NCI-H748 treated with DMSO at 0.1 percent for 48 hours (cell line): ENCODE results near the gene SP4.
A peak's percentile ranks its signal among the peaks of the same experiment; 100 is the strongest.

ENCODE experiments used
- DNase-seq: peaks from one replicate; lab custom pipeline; 2025; lab: John Stamatoyannopoulos, UW

Gene SP4

GRCh38 chr7:21443149-21443841, 15.4 kb downstream of the SP4 start:
- DNase-seq, result no peak

DNA sequence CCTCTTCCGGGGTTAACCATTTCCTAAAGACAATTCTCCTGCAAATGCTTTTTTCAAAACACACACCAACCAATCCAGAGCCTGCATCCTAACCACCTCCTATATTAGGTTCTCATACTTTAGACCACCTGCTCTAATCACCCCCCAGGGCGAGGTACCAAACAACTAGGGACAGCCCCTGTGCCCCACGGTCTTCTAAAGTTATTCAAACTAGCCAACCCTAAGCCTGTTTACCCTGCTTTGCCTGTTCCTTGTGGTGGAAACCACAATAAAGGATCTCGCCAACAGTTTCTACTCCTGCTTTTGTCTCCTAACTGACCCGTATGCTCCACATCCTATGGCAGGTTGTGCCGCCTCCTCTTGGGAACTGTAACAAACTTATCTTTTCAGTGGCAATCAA, 21.1 kb downstream of the SP4 start:
- no peak for DNase-seq

DNA sequence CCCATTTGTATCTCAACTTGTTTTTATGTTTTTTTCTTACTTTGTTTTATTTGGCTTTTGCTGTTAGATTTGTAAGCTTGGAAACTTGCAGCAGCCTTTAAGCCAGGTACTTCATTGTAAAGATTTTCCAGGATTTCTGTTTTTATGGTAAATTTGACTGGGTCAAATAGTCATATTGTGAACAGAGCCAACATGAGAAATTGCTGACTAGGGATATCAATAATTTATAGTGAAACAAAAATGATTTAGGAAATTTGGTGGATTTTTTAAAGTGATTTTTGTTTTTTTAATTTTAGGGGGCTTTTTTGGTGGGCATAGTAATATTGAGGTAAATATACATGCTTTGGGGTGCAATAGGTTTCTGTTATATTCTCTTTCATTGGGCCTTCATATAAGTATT, 22.2 kb downstream of the SP4 start:
- DNase-seq, result no peak

GRCh38 chr7:21450941-21451340, 23.1 kb downstream of the SP4 start:
- DNase-seq, result no peak

- DNase-seq, result no peak
Observed at GRCh38 chr7:21454182-21454581, 26.3 kb downstream of the SP4 start.

- DNase-seq, result no peak
Observed at GRCh38 chr7:21454906-21455305, 27.0 kb downstream of the SP4 start.

GRCh38 chr7:21461282-21461681, 33.4 kb downstream of the SP4 start:
- no peak for DNase-seq

DNA sequence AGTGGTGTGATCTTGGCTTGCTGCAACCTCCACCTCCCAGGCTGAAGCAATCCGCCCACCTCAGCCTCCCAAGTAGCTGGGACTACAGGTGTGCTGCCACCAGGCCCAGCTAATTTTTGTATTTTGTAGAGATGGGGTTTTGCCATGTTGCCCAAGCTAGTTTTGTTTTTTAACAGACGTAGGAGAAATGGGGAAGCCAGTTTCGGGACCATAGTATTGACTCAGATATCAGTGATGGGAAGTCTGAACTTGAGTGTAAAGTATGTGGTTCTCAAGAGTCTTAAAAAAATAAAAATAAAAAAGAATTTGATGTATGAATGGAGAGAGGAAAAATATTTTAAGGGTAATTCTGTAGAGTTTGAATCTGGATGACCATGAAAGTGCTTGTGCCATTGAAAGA, 34.2 kb downstream of the SP4 start:
- DNase-seq, result no peak

GRCh38 chr7:21463524-21463923, 35.6 kb downstream of the SP4 start:
- no peak for DNase-seq

DNA sequence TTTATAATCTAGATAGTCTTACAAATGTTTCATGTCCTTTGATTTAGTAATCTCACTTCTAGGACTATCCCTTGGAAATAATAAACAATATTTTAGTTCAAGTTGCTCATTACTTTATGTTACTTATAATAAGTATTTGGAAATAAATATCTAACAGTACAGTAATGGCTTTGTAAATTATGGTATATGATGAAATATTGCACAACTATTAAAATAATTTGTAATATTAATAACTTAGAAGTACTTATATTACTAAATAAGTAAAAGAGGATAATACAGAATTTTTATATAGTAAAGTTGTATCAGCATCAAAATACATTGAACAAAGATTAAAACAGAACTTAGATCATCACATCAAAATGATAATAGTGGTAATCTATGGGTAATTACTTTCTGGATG, 41.1 kb downstream of the SP4 start:
- DNase-seq, result no peak

- no peak for DNase-seq
Observed at GRCh38 chr7:21469894-21470293, 42.0 kb downstream of the SP4 start.

DNA sequence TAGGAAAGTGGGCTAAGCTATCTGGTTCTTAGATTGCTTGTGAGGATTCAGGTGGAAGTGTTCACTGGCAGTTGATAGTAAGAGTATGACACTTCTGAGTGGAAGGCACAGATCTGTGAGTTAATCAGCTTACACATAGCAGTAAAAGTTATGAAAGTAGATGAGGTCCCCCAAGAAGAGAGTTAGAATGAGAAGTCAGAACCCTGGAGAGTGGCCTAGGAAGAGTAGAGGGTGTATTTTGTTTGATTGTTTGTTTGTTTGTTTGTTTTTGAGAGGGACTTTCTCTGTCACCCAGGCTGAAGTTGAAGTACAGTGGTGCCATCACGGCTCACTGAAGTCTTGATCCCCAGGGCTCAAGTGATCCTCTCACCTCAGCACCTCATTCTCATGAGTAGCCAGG, 44.1 kb downstream of the SP4 start:
- no peak for DNase-seq

DNA sequence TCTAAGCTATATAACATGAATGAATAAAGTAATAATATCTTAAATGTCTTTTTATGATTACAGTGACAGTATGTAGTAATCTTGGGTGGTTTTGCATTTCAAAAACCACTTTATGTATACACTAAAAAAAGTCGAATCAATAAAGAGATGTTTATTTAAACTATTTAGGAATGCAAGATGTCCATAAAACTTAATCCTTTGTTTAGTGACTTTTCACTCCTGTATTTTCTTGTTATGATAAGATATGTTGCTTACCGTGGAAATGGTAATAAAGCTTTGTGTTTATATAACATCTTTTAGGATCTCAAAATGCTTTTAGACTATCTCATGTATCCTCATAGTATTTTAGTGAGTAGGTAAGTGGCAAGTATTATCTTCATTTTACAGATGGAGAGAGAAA, 48.5 kb downstream of the SP4 start:
- no peak for DNase-seq

- DNase-seq, result no peak
Observed at GRCh38 chr7:21480693-21481403, 53.0 kb downstream of the SP4 start.

GRCh38 chr7:21486511-21486910, 58.6 kb downstream of the SP4 start:
- DNase-seq, result no peak

GRCh38 chr7:21495731-21496130, 67.8 kb downstream of the SP4 start:
- no peak for DNase-seq

- no peak for DNase-seq
Observed at GRCh38 chr7:21497072-21497471, 69.2 kb downstream of the SP4 start.

DNA sequence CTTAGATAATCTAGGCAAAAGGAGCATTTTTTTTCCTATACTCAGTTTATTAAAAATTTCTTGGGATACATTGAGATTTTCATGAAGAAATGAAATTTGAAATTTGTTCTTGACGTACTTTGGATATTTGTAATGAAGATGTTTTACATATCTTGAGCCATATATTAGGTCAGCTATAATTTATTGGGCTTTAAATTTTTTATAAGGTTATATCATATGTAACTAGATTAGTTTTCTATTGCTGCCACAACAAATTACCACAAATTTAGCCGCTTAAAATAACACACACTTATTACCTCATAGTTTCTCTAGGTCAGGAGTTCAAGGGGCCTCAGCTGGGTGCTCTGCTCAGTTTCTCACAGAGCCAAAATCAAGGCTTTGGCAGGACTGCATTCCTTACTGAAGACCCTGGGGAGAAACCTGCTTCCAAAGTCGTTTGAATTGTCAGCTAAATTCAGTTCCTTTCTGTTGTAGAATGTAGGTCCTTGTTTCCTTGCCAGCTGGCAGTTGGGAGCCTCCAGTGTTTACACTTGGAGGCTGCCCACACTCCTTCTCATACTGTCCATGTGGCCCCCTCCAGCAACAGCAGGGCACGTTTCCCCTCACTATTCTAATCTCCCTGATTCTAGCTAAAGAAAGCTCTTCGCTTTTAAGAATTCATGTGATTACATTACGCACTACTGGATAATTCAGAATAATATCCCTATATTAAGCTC, 72.4 kb downstream of the SP4 start:
- DNase-seq, result no peak

DNA sequence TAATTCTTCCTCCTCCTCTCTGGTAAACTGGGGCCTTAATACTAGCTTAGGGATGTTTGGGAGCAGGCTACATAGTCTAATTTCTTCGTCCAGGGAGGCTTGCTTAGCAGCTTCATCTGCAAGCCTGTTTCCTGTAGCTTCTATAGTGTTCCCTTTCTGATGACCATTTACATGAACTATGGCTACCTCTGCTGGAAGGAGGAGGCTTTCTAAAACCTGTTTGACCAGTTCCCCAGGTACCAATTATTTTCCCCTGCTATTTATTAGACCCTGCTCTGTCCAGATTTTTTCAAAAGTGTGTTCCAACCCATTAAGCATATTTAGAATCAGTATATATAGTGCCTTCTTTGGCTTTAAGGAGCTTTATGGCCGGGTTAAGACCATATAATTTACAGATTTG, 76.1 kb downstream of the SP4 start:
- DNase-seq, result peak; percentile 96

GRCh38 chr7:21507627-21508343, 79.9 kb downstream of the SP4 start:
- peak; percentile 20 for DNase-seq

GRCh38 chr7:21508538-21508937, 80.7 kb downstream of the SP4 start:
- DNase-seq, result no peak

- DNase-seq, result no peak
Observed at GRCh38 chr7:21514062-21514461, 86.2 kb downstream of the SP4 start.

DNA sequence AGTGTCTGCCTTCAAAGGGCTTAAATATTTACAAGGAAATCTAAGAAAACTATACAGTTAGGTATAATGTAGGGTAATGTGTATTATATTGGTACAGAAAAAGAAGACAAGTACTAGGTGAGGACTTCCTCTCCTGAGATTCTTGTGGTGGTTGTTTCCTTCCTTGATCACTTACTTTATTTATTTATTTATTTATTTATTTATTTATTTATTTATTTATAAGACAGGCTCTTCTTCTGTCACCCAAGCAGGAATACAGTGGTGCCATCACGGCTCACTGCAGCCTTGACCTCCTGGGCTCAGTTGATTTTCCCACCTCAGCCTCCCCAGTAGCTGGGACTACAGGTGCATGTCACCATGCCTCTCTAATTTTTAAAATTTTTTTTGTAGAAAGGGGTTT, 96.8 kb downstream of the SP4 start:
- no peak for DNase-seq
